Measurements from ENCODE around the gene OR10A6. TPM values are rescaled to one million over a fixed set of nuclear protein-coding genes. Genes with fewer than 3 reads are reported as not detected.

Gene OR10A6
- total RNA-seq, 2 experiments from 2014 or later, result not detected

DNA sequence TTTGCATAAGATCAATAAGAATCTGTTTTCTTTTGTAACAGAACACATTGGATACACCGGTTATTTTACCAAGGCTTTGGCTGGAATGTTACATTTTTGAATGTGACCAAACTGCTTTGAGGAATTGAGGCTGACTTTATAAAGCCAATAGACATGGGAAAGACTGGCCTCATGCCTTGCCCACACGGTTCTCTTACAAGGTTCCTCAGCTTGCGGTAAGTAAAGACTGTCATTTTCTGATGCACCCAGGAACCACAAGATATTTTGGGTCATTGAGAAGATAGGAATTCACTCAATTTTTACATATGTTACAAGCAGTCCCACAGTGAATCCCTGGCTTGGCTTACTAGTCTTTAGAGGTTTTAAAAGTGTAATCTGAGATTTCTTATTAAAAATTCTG lies 23.9 kb downstream of the OR10A6 start:
- no peaks in the 10 kb centered on the region for H3K36me3 Mint-ChIP-seq (ENCODE audit: low read depth)
- ChIA-PET CTCF (no interaction called here), POLR2A (no interaction called here)
- ATAC-seq (no peak), DNase-seq (no peak)
- peaks cover 20% of the 10 kb centered on the region for H3K27me3 Mint-ChIP-seq (ENCODE audit: low read depth)
- H3K9me3 Mint-ChIP-seq (ENCODE audit: insufficient read depth), result no peaks in the 10 kb centered on the region
- H3K4me3 Mint-ChIP-seq, result no peak overlapping the region
- H3K27ac Mint-ChIP-seq, result no peak overlapping the region
- H3K4me1 Mint-ChIP-seq (ENCODE audit: low read depth), result no peaks in the 10 kb centered on the region

- H3K27ac Mint-ChIP-seq, result no peak overlapping the region
- peaks cover 20% of the 10 kb centered on the region for H3K27me3 Mint-ChIP-seq (ENCODE audit: low read depth)
- DNase-seq (no peak), ATAC-seq (no peak)
- H3K36me3 Mint-ChIP-seq (ENCODE audit: low read depth), result no peaks in the 10 kb centered on the region
- CTCF ChIA-PET, result no interaction called here
- no peaks in the 10 kb centered on the region for H3K4me1 Mint-ChIP-seq (ENCODE audit: low read depth)
- no peaks in the 10 kb centered on the region for H3K9me3 Mint-ChIP-seq (ENCODE audit: insufficient read depth)
- H3K4me3 Mint-ChIP-seq, result no peak overlapping the region
- POLR2A ChIA-PET, result no interaction called here
Observed at GRCh38 chr11:7906481-7906880, 24.6 kb downstream of the OR10A6 start.

GRCh38 chr11:7905961-7906429 lies 25.1 kb downstream of the OR10A6 start:
- DNase-seq (no peak), ATAC-seq (no peak)
- POLR2A ChIA-PET, result interaction anchor here (0.7 kb wide), 1 partner anchor 34 kb away, joined by 5 read pairs; no protein-coding TSS in a partner anchor
- CTCF ChIA-PET, result no interaction called here
- H3K27me3 Mint-ChIP-seq (ENCODE audit: low read depth), result peaks cover 20% of the 10 kb centered on the region
- no peaks in the 10 kb centered on the region for H3K9me3 Mint-ChIP-seq (ENCODE audit: insufficient read depth)
- H3K27ac Mint-ChIP-seq, result no peak overlapping the region
- no peaks in the 10 kb centered on the region for H3K4me1 Mint-ChIP-seq (ENCODE audit: low read depth)
- no peak overlapping the region for H3K4me3 Mint-ChIP-seq
- no peaks in the 10 kb centered on the region for H3K36me3 Mint-ChIP-seq (ENCODE audit: low read depth)

- Mint-ChIP-seq H3K4me3 (no peak overlapping the region), H3K27me3 (ENCODE audit: low read depth) (peaks cover 20% of the 10 kb centered on the region), H3K27ac (no peak overlapping the region), H3K9me3 (ENCODE audit: insufficient read depth) (no peaks in the 10 kb centered on the region), H3K36me3 (ENCODE audit: low read depth) (no peaks in the 10 kb centered on the region), H3K4me1 (ENCODE audit: low read depth) (no peaks in the 10 kb centered on the region)
- ChIA-PET CTCF (interaction anchor here (0.9 kb wide), 1 partner anchor 10 kb away, joined by 3 read pairs; no protein-coding TSS in a partner anchor), POLR2A (interaction anchor here (0.7 kb wide), 1 partner anchor 35 kb away, joined by 5 read pairs; no protein-coding TSS in a partner anchor)
- DNase-seq (no peak), ATAC-seq (no peak)
Observed at GRCh38 chr11:7905549-7905948, 25.5 kb downstream of the OR10A6 start.

DNA sequence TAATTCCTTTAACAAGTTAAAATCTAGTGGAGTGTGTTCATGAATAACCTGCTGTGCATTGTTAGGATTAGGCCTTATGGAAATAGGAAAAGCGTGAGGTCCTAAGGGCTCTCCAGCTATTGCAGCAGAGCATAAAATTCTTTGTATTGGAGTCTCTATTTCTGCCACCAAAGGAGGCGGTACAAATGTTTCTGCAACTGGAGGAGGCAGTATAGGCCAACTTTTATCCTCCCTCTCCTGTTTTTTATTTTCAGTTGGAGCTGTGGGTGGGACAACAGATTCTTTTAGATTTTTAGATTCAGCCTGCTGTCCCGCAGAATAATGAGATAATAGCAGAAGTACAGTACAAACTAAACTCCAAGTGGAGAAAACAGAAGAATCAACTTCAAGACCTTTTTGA lies 26.2 kb downstream of the OR10A6 start:
- peaks cover 19% of the 10 kb centered on the region for H3K27me3 Mint-ChIP-seq (ENCODE audit: low read depth)
- CTCF ChIA-PET, result interaction anchor here (0.9 kb wide), 1 partner anchor 9 kb away, joined by 3 read pairs; no protein-coding TSS in a partner anchor

GRCh38 chr11:7903940-7904339 lies 27.1 kb downstream of the OR10A6 start:
- Mint-ChIP-seq H3K4me3 (no peak overlapping the region), H3K4me1 (ENCODE audit: low read depth) (no peaks in the 10 kb centered on the region), H3K36me3 (ENCODE audit: low read depth) (no peaks in the 10 kb centered on the region), H3K27ac (no peak overlapping the region), H3K27me3 (ENCODE audit: low read depth) (peaks cover 17% of the 10 kb centered on the region), H3K9me3 (ENCODE audit: insufficient read depth) (no peaks in the 10 kb centered on the region)
- ATAC-seq (no peak), DNase-seq (no peak)
- ChIA-PET POLR2A (no interaction called here), CTCF (no interaction called here)

More for the DNA sequence above, 26.2 kb downstream of the OR10A6 start:
- Mint-ChIP-seq H3K36me3 (ENCODE audit: low read depth) (no peaks in the 10 kb centered on the region), H3K4me1 (ENCODE audit: low read depth) (no peaks in the 10 kb centered on the region), H3K9me3 (ENCODE audit: insufficient read depth) (no peaks in the 10 kb centered on the region), H3K27ac (no peak overlapping the region), H3K4me3 (no peak overlapping the region)
- DNase-seq (no peak), ATAC-seq (no peak)
- POLR2A ChIA-PET, result no interaction called here

- CTCF ChIA-PET, result interaction anchor here (2.7 kb wide), 1 partner anchor 9 kb away, joined by 8 read pairs; no protein-coding TSS in a partner anchor
Observed at GRCh38 chr11:7901319-7901854, 29.7 kb downstream of the OR10A6 start.

GRCh38 chr11:7900686-7901085 lies 30.4 kb downstream of the OR10A6 start:
- Mint-ChIP-seq H3K36me3 (ENCODE audit: low read depth) (no peaks in the 10 kb centered on the region), H3K27me3 (ENCODE audit: low read depth) (peaks cover 5% of the 10 kb centered on the region), H3K4me3 (no peak overlapping the region), H3K27ac (no peak overlapping the region), H3K4me1 (ENCODE audit: low read depth) (no peaks in the 10 kb centered on the region), H3K9me3 (ENCODE audit: insufficient read depth) (no peaks in the 10 kb centered on the region)
- CTCF ChIA-PET, result interaction anchor here (2.7 kb wide), 1 partner anchor 8 kb away, joined by 8 read pairs; no protein-coding TSS in a partner anchor
- no peak for ATAC-seq
- DNase-seq, result no peak
- POLR2A ChIA-PET, result no interaction called here

More at GRCh38 chr11:7901319-7901854, 29.7 kb downstream of the OR10A6 start:
- Mint-ChIP-seq H3K4me3 (no peak overlapping the region), H3K27ac (no peak overlapping the region), H3K4me1 (ENCODE audit: low read depth) (no peaks in the 10 kb centered on the region), H3K36me3 (ENCODE audit: low read depth) (no peaks in the 10 kb centered on the region), H3K9me3 (ENCODE audit: insufficient read depth) (no peaks in the 10 kb centered on the region), H3K27me3 (ENCODE audit: low read depth) (peaks cover 5% of the 10 kb centered on the region)
- POLR2A ChIA-PET, result no interaction called here
- ATAC-seq, result no peak
- no peak for DNase-seq

GRCh38 chr11:7899418-7899817 lies 31.6 kb downstream of the OR10A6 start:
- H3K9me3 Mint-ChIP-seq (ENCODE audit: insufficient read depth), result no peaks in the 10 kb centered on the region
- no peak for ATAC-seq
- peaks cover 5% of the 10 kb centered on the region for H3K27me3 Mint-ChIP-seq (ENCODE audit: low read depth)
- H3K36me3 Mint-ChIP-seq (ENCODE audit: low read depth), result no peaks in the 10 kb centered on the region
- no peak overlapping the region for H3K4me3 Mint-ChIP-seq
- no peak for DNase-seq
- H3K27ac Mint-ChIP-seq, result no peak overlapping the region
- H3K4me1 Mint-ChIP-seq (ENCODE audit: low read depth), result no peaks in the 10 kb centered on the region
- ChIA-PET CTCF (no interaction called here), POLR2A (no interaction called here)

GRCh38 chr11:7898666-7899283 lies 32.3 kb downstream of the OR10A6 start:
- Mint-ChIP-seq H3K4me3 (no peak overlapping the region), H3K27ac (no peak overlapping the region), H3K36me3 (ENCODE audit: low read depth) (no peaks in the 10 kb centered on the region), H3K27me3 (ENCODE audit: low read depth) (peaks cover 5% of the 10 kb centered on the region), H3K9me3 (ENCODE audit: insufficient read depth) (no peaks in the 10 kb centered on the region), H3K4me1 (ENCODE audit: low read depth) (no peaks in the 10 kb centered on the region)
- ChIA-PET POLR2A (no interaction called here), CTCF (no interaction called here)
- ATAC-seq (no peak), DNase-seq (no peak)

DNA sequence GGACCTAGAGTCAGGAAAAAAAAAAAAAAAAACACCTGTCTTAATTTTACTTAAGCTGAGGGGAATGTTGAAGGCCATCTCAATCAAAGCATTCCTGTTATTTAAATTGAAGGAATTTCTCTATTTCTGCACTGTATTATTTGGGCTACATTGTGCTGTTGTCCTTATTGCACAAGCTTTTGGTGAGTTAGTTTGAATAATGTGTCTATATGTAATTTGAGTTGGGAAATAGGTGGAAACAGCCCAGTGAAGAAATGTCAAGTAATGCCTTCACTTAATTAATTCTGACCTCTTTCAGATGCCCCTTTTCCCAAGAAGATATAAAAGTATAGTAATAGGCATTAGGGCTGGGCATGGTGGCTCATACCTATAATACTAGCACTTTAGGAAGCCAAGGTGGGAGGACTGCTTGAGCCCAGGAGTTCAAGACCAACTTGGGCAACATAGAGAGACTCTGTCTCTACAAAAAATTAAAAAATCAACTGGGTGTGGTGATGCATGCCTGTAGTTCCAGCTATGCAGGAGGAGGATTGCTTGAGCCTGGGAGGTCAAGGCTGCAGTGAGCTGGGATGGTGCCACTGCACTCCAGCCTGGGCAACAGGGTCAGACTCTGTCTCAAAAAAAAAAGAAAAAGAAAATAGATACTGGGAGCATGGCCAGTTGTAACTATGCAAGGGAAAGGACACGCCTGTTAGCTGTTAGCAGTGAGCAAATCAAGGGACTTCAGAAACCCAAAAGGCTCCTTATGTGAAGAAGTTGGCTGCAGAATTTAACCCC lies 34.9 kb downstream of the OR10A6 start:
- peaks cover 3% of the 10 kb centered on the region for H3K4me1 Mint-ChIP-seq (ENCODE audit: low read depth)
- H3K27ac Mint-ChIP-seq, result no peak overlapping the region
- H3K9me3 Mint-ChIP-seq (ENCODE audit: insufficient read depth), result no peaks in the 10 kb centered on the region
- ChIA-PET POLR2A (no interaction called here), CTCF (interaction anchor here (1.0 to 7.2 kb wide), 3 partner anchors 9 to 203 kb away, joined by 3 to 97 read pairs (median 8); partner anchors contain the start of gene EIF3F)
- no peaks in the 10 kb centered on the region for H3K36me3 Mint-ChIP-seq (ENCODE audit: low read depth)
- H3K27me3 Mint-ChIP-seq (ENCODE audit: low read depth), result peaks cover 2% of the 10 kb centered on the region
- H3K4me3 Mint-ChIP-seq, result no peak overlapping the region
- no peak for DNase-seq
- ATAC-seq, result no peak

DNA sequence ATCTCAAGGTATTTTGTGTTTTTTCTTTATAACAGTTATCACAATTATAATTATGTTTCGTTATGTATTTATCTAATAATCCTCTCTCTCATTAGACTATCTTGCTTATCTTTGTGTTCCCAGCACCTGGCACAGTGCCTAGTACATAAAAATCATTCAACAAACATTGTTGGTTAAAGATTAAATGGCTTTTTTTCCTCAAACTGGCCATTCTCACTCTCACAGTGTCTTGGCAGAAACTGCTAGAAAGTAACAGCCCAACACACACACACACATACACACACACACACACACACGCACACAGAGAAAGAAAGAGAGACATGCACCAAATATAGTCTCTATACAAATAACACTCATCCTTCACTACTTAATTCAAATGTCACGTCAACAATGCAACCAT lies 36.8 kb downstream of the OR10A6 start:
- peaks cover 2% of the 10 kb centered on the region for H3K27me3 Mint-ChIP-seq (ENCODE audit: low read depth)
- peaks cover 3% of the 10 kb centered on the region for H3K4me1 Mint-ChIP-seq (ENCODE audit: low read depth)
- POLR2A ChIA-PET, result no interaction called here
- DNase-seq (no peak), ATAC-seq (no peak)
- H3K4me3 Mint-ChIP-seq, result no peak overlapping the region
- no peaks in the 10 kb centered on the region for H3K36me3 Mint-ChIP-seq (ENCODE audit: low read depth)
- CTCF ChIA-PET, result interaction anchor here (2.0 to 7.2 kb wide), 3 partner anchors 11 to 205 kb away, joined by 5 to 97 read pairs (median 11); partner anchors contain the start of gene EIF3F
- H3K9me3 Mint-ChIP-seq (ENCODE audit: insufficient read depth), result no peaks in the 10 kb centered on the region
- no peak overlapping the region for H3K27ac Mint-ChIP-seq

Data from activated CD8-positive, alpha-beta T cell treated with anti-CD3 and anti-CD28 coated beads, Interleukin-2, amount 10 ng/mL, durations not matched to agents 7 days and 5 days (primary cell).